Calu3 (cell line): Measurements from ENCODE around the gene TSFM. TPM values are rescaled to one million over a fixed set of nuclear protein-coding genes. Genes with fewer than 3 reads are reported as not detected.

Experiments
- BruUV-seq: library from RNA; stranded (reverse); fragments of 400-500 nt; replicated peaks from 2 replicates; lab custom pipeline; 2021; lab: Mats Ljungman, UMichigan
- CTCF ChIA-PET: fragments of 300-600 bp; sonication (Branson Sonifier 250); formaldehyde crosslinking; loops from one replicate; lab custom pipeline; 2022; ENCODE audit warnings: antibody characterized with exemption; lab: Charles Lee
- DNase-seq: peaks from one replicate; pipeline ENCODE4 v3.0.0; 2022
- H3K27ac Mint-ChIP-seq: one replicate; pipeline ENCODE4 v1.8.0; 2022; ENCODE audit warnings: mixed read lengths; ENCODE audit not compliant: unreplicated experiment
- H3K27me3 Mint-ChIP-seq: one replicate; pipeline ENCODE4 v1.8.0; 2022; ENCODE audit warnings: mixed read lengths; ENCODE audit not compliant: unreplicated experiment
- H3K36me3 Mint-ChIP-seq: one replicate; pipeline ENCODE4 v1.8.0; 2022; ENCODE audit warnings: mild to moderate bottlenecking, moderate library complexity, mixed read lengths; ENCODE audit not compliant: insufficient read depth, unreplicated experiment
- H3K4me1 Mint-ChIP-seq: one replicate; pipeline ENCODE4 v1.8.0; 2022; ENCODE audit warnings: mild to moderate bottlenecking, low read depth, mixed read lengths; ENCODE audit not compliant: unreplicated experiment
- H3K4me3 Mint-ChIP-seq: one replicate; pipeline ENCODE4 v1.8.0; 2022; ENCODE audit warnings: mild to moderate bottlenecking, low read depth, moderate library complexity, mixed read lengths; ENCODE audit not compliant: unreplicated experiment
- H3K9me3 Mint-ChIP-seq: one replicate; pipeline ENCODE4 v1.8.0; 2022; ENCODE audit warnings: low read depth, mixed read lengths; ENCODE audit not compliant: unreplicated experiment
- CTCF ChIP-seq: fragments of 200-600 bp; IDR thresholded peaks from one replicate; pipeline ENCODE4 v1.8.0; 2022; ENCODE audit warnings: antibody characterized with exemption; ENCODE audit not compliant: unreplicated experiment
- intact Hi-C: fragments of 100-400 bp; cut with micrococcal nuclease; formaldehyde crosslinking; loops from one replicate; pipeline ENCODE4 v1.10.0; 2022; ENCODE audit not compliant: unreplicated experiment
- total RNA-seq: library from RNA; stranded (reverse); gene quantifications from 2 replicates; pipeline ENCODE4 v1.2.3, GENCODE V29; 2022

The TSFM gene
- total RNA-seq, 1 experiment from 2014 or later = 47.1 TPM

- no peaks in the 10 kb centered on the region for H3K9me3 Mint-ChIP-seq
- no TSS peak for BruUV-seq
- H3K27ac Mint-ChIP-seq = no peak overlapping the region
- no peak for DNase-seq
- H3K4me1 Mint-ChIP-seq = no peaks in the 10 kb centered on the region
- CTCF ChIA-PET = no interaction called here
- no peak for TF ChIP-seq CTCF
- H3K4me3 Mint-ChIP-seq = no peak overlapping the region
- peaks cover 18% of the 10 kb centered on the region for H3K36me3 Mint-ChIP-seq
- intact Hi-C loops = no loop called here
- H3K27me3 Mint-ChIP-seq = no peaks in the 10 kb centered on the region
Measured at GRCh38 chr12:57781801-57782200, 786 bp upstream of the TSFM start.

- CTCF ChIA-PET = interaction anchor here (1.1 to 1.2 kb wide), 2 partner anchors 10 to 64 kb away, joined by 3 read pairs; partner anchors contain the start of genes CTDSP2, EEF1AKMT3 and METTL1
- no peaks in the 10 kb centered on the region for H3K4me1 Mint-ChIP-seq
- H3K27me3 Mint-ChIP-seq = no peaks in the 10 kb centered on the region
- no peak for TF ChIP-seq CTCF
- H3K4me3 Mint-ChIP-seq = peak overlapping the region; percentile 100
- peaks cover 18% of the 10 kb centered on the region for H3K36me3 Mint-ChIP-seq
- H3K27ac Mint-ChIP-seq = no peak overlapping the region
- intact Hi-C loops = no loop called here
- no peak for DNase-seq
- H3K9me3 Mint-ChIP-seq = no peaks in the 10 kb centered on the region
- BruUV-seq = no TSS peak
Measured at GRCh38 chr12:57782243-57782607, 362 bp upstream of the TSFM start.

GRCh38 chr12:57783466-57783801 lies 847 bp downstream of the TSFM start:
- CTCF ChIA-PET = interaction anchor here (1.1 to 1.2 kb wide), 2 partner anchors 11 to 63 kb away, joined by 3 read pairs; partner anchors contain the start of genes CTDSP2, EEF1AKMT3 and METTL1
- no peak for DNase-seq
- Mint-ChIP-seq H3K4me3 (peak overlapping the region; percentile 100), H3K9me3 (no peaks in the 10 kb centered on the region), H3K36me3 (peaks cover 22% of the 10 kb centered on the region), H3K27me3 (no peaks in the 10 kb centered on the region), H3K27ac (peak overlapping the region; percentile 100), H3K4me1 (no peaks in the 10 kb centered on the region)
- BruUV-seq = no TSS peak
- intact Hi-C loops = no loop called here
- no peak for TF ChIP-seq CTCF

- CTCF ChIA-PET = no interaction called here
- TSS peak; percentile 57 for BruUV-seq
- Mint-ChIP-seq H3K9me3 (no peaks in the 10 kb centered on the region), H3K27me3 (no peaks in the 10 kb centered on the region), H3K36me3 (peaks cover 22% of the 10 kb centered on the region), H3K27ac (no peak overlapping the region), H3K4me3 (peak overlapping the region; percentile 100), H3K4me1 (no peaks in the 10 kb centered on the region)
- TF ChIP-seq CTCF = no peak
- intact Hi-C loops = no loop called here
- no peak for DNase-seq
Measured at GRCh38 chr12:57783861-57784260, 1.3 kb downstream of the TSFM start.
